B cell (primary cell): ENCODE measurements around the gene RNF149.

Source experiments
- EZH2 ChIP-seq: IDR thresholded peaks from 2 replicates; pipeline ENCODE4 v1.6.1; 2012; ENCODE audit warnings: borderline replicate concordance, low read depth, mild to moderate bottlenecking, moderate library complexity, low read length; ENCODE audit not compliant: insufficient read depth, poor library complexity, severe bottlenecking
- TF ChIP-seq, protein P1 (sequence below): fragments of 200-600 bp; IDR thresholded peaks from one replicate; pipeline ENCODE4 v1.8.0; 2022; ENCODE audit warnings: antibody characterized with exemption, mild to moderate bottlenecking

DNA sequence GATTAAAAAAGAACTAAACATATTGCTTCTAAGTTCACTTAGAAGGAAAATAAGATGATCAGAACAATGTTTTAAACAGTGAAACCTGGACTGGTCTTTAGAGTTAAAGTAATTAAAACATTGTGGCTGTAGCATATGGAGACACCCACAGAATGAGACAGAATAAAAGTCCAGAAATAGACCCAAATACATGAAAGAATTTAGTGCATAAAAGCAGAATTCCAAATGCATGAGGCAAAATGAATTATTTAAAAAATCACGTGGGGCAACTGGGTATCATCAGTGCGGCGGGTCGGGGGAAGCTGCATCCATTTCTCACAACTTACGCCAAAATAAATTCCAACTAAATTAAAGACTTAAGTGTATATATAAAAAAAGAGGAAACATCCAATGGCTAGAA is 12.1 kb downstream of the RNF149 start:
- TF ChIP-seq, protein P1, sequence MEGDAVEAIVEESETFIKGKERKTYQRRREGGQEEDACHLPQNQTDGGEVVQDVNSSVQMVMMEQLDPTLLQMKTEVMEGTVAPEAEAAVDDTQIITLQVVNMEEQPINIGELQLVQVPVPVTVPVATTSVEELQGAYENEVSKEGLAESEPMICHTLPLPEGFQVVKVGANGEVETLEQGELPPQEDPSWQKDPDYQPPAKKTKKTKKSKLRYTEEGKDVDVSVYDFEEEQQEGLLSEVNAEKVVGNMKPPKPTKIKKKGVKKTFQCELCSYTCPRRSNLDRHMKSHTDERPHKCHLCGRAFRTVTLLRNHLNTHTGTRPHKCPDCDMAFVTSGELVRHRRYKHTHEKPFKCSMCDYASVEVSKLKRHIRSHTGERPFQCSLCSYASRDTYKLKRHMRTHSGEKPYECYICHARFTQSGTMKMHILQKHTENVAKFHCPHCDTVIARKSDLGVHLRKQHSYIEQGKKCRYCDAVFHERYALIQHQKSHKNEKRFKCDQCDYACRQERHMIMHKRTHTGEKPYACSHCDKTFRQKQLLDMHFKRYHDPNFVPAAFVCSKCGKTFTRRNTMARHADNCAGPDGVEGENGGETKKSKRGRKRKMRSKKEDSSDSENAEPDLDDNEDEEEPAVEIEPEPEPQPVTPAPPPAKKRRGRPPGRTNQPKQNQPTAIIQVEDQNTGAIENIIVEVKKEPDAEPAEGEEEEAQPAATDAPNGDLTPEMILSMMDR, result no peak
- no peak for TF ChIP-seq EZH2
